K562 (cell line): Measurements from ENCODE around the gene CBLL1. TPM values are rescaled to one million over a fixed set of nuclear protein-coding genes. Genes with fewer than 3 reads are reported as not detected.

Source experiments
- ARID3A ChIP-seq: IDR thresholded peaks from 2 replicates; pipeline ENCODE4 v1.6.1; 2012; ENCODE audit warnings: low read depth, low read length, improper control_type of control experiment, borderline replicate concordance
- ATF1 ChIP-seq, 2 experiments: fragments of 450-650 bp in 1 of 2; IDR thresholded peaks; 2 replicates each; pipeline ENCODE4 v1.6.1; 2016; ENCODE audit warnings: missing compliant biosample characterization in 1 of 2, missing genetic modification characterization in 1 of 2
- ATF3 ChIP-seq, 2 experiments: fragments of 450-650 bp in 1 of 2; sonication (generic) in 1 of 2; formaldehyde crosslinking in 1 of 2; IDR thresholded peaks in 1 of 2; conservative IDR thresholded peaks in 1 of 2; 2 replicates each; pipeline versions ENCODE4 v1.6.1 to v1.8.1; 2016 to 2023; ENCODE audit warnings: mild to moderate bottlenecking in 2 of 2, moderate library complexity in 2 of 2, inconsistent platforms in 1 of 2, missing genetic modification reagents in 1 of 2
- BDP1 ChIP-seq: IDR thresholded peaks from 3 replicates; pipeline ENCODE4 v1.6.1; 2011; ENCODE audit not compliant: insufficient read length, insufficient read depth
- DACH1 ChIP-seq: fragments of 450-650 bp; IDR thresholded peaks from 2 replicates; pipeline ENCODE4 v1.6.1; 2018; ENCODE audit not compliant: partially characterized antibody
- E4F1 ChIP-seq: fragments of 250-450 bp; sonication (Bioruptor Pico); IDR thresholded peaks from 2 replicates; pipeline ENCODE4 v1.5.0; 2021; ENCODE audit warnings: mild to moderate bottlenecking, borderline replicate concordance
- HNRNPK ChIP-seq: fragments of 200-400 bp; formaldehyde crosslinking; IDR thresholded peaks from one replicate; pipeline ENCODE4 v1.6.1; 2018; ENCODE audit warnings: mild to moderate bottlenecking, low read depth, low read length; ENCODE audit not compliant: poor library complexity, severe bottlenecking
- MBD2 ChIP-seq: sonication (generic); IDR thresholded peaks from 2 replicates; pipeline ENCODE4 v1.6.1; 2016; ENCODE audit warnings: low read depth, borderline replicate concordance
- MIER1 ChIP-seq: fragments of 450-650 bp; IDR thresholded peaks from 2 replicates; pipeline ENCODE4 v1.6.1; 2016; ENCODE audit warnings: antibody characterized with exemption, mild to moderate bottlenecking, low read depth
- NFE2 ChIP-seq: IDR thresholded peaks from 2 replicates; pipeline ENCODE4 v1.6.1; 2014; ENCODE audit warnings: antibody characterized with exemption, low read depth
- PHTF2 ChIP-seq: fragments of 250-450 bp; sonication (Bioruptor Pico); IDR thresholded peaks from 2 replicates; pipeline ENCODE4 v1.5.0; 2021; ENCODE audit warnings: mild to moderate bottlenecking
- POLR2H ChIP-seq: IDR thresholded peaks from 2 replicates; pipeline ENCODE4 v1.6.1; 2016; ENCODE audit warnings: missing genetic modification characterization, low read depth, mild to moderate bottlenecking, control low read depth, missing compliant biosample characterization, moderate library complexity
- PRMT5 ChIP-seq: sonication (generic); formaldehyde crosslinking; IDR thresholded peaks from 2 replicates; pipeline ENCODE4 v1.5.0; 2020; ENCODE audit warnings: missing genetic modification reagents
- PYGO2 ChIP-seq: fragments of 450-650 bp; IDR thresholded peaks from 2 replicates; pipeline ENCODE4 v1.6.1; 2016; ENCODE audit warnings: mild to moderate bottlenecking, missing genetic modification characterization, moderate library complexity, missing compliant biosample characterization
- RCOR1 ChIP-seq, 2 experiments: IDR thresholded peaks; 2 replicates each; pipeline ENCODE4 v1.6.1; 2012; ENCODE audit warnings: low read depth in 2 of 2, low read length in 2 of 2, borderline replicate concordance in 1 of 2, improper control_type of control experiment in 1 of 2
- SMARCE1 ChIP-seq: fragments of 450-650 bp; IDR thresholded peaks from 2 replicates; pipeline ENCODE4 v1.7.1; 2016; ENCODE audit warnings: mild to moderate bottlenecking
- STAG1 ChIP-seq: sonication (generic); formaldehyde crosslinking; IDR thresholded peaks from 2 replicates; pipeline ENCODE4 v1.5.0; 2020; ENCODE audit warnings: missing genetic modification reagents, borderline replicate concordance
- TARDBP ChIP-seq: fragments of 450-650 bp; IDR thresholded peaks from 2 replicates; pipeline ENCODE4 v1.6.1; 2016
- TOE1 ChIP-seq, 2 experiments: fragments of 450-650 bp in 1 of 2; sonication (generic) in 1 of 2; formaldehyde crosslinking in 1 of 2; IDR thresholded peaks; 2 replicates each; pipeline versions ENCODE4 v1.7.1 to v1.8.0; 2016 to 2022; ENCODE audit warnings: borderline replicate concordance in 2 of 2, mild to moderate bottlenecking in 2 of 2, antibody characterized with exemption in 1 of 2, inconsistent platforms in 1 of 2, low read depth in 1 of 2, missing genetic modification reagents in 1 of 2, moderate library complexity in 1 of 2
- ZBED1 ChIP-seq: IDR thresholded peaks from 2 replicates; pipeline ENCODE4 v1.6.1; 2014
- ZNF23 ChIP-seq: fragments of 250-450 bp; sonication (Bioruptor Pico); IDR thresholded peaks from 2 replicates; pipeline ENCODE4 v1.4.0; 2020; ENCODE audit warnings: mild to moderate bottlenecking
- ZNF384 ChIP-seq: IDR thresholded peaks from 2 replicates; pipeline ENCODE4 v1.6.1; 2012; ENCODE audit warnings: low read depth, low read length, improper control_type of control experiment
- polyA plus RNA-seq, 8 experiments: library from polyadenylated mRNA; depleted of rRNA in 4 of 8; stranded (reverse) in 5 of 8; unstranded in 3 of 8; fragments of >200 nt; fragmentation: Nextera tagmentation in 2 of 8; fragmentation: Illumina TruSeq in 1 of 8; extraction: Ambion mirVana in 2 of 8; extraction: Trizol in 1 of 8; gene quantifications; 2 replicates each; pipeline versions ENCODE4 v1.2.1 to v1.2.3, GENCODE V29; 2011 to 2014; ENCODE audit warnings: inconsistent platforms in 1 of 8, missing spikeins in 1 of 8
- total RNA-seq, 7 experiments: library from RNA; depleted of rRNA in 6 of 7; stranded (reverse); fragments of >200 nt in 6 of 7; fragmentation: Illumina TruSeq in 2 of 7; extraction: Trizol in 2 of 7; gene quantifications; 2 replicates each; pipeline versions ENCODE4 v1.2.1 to v1.2.3, GENCODE V29; 2011 to 2021; ENCODE audit warnings: low replicate concordance in 1 of 7

The CBLL1 gene
- total and polyA plus RNA-seq, 9 of the 15 experiments (the other 6 are each of a cell fraction or from before 2014, with no cell fraction given) = 14.7 to 67.9 (median 35.4) TPM

GRCh38 chr7:107725138-107725740 is 18.7 kb upstream of the CBLL1 start (continued):
- no peak for TF ChIP-seq E4F1
- no peak for TF ChIP-seq POLR2H (tag)
- TF ChIP-seq PHTF2 (CRISPR knock-in tag) = no peak
- TF ChIP-seq ARID3A = 0 out of 2 replicates have a peak, but pooled peaks have one; percentile 49
- TF ChIP-seq PRMT5 (CRISPR knock-in tag) = no peak
- no peak for TF ChIP-seq ZBED1
- TF ChIP-seq DACH1 = peak; percentile 55
- no peak for TF ChIP-seq NFE2
- TF ChIP-seq ATF1 (CRISPR knock-in tag; IDR thresholded peaks at IDR 0.05) = no peak
- peak; percentile 15; the same call in 1 of the 2 replicates for TF ChIP-seq ATF1 (tag; IDR thresholded peaks at IDR 0.05)
- no peak for TF ChIP-seq ZNF23
- no peak for TF ChIP-seq ZNF384
- no peak for TF ChIP-seq TOE1 (IDR thresholded peaks at IDR 0.05; ENCODE audit: borderline replicate concordance)
- TF ChIP-seq TOE1 (CRISPR knock-in tag; IDR thresholded peaks at IDR 0.05; ENCODE audit: borderline replicate concordance, low read depth) = no peak
- TF ChIP-seq MBD2 = no peak
- peak; percentile 82 for TF ChIP-seq ATF3 (IDR thresholded peaks at IDR 0.05)
- TF ChIP-seq ATF3 (CRISPR knock-in tag; conservative IDR thresholded peaks at IDR 0.05) = no peak
- TF ChIP-seq MIER1 = no peak
- TF ChIP-seq SMARCE1 = no peak
- no peak for TF ChIP-seq PYGO2
- TF ChIP-seq TARDBP = no peak
- no peak for TF ChIP-seq BDP1
- no peak for TF ChIP-seq HNRNPK
- TF ChIP-seq RCOR1 (IDR thresholded peaks at IDR 0.05; ENCODE audit: borderline replicate concordance in 1 of 2, low read depth in 2 of 2, low read length in 2 of 2) = 0 out of 4 replicates have a peak, but pooled peaks of 1 of the 2 experiments have one; percentile 61
- no peak; the same call in 1 of the 2 replicates for TF ChIP-seq STAG1 (CRISPR knock-in tag)
